Muscle of back (tissue), 11 donors: Measurements from ENCODE around the gene SUGCT. TPM values are rescaled to one million over a fixed set of nuclear protein-coding genes. Genes with fewer than 3 reads are reported as not detected.

Experiments
- DNase-seq, 3 donors: peaks; one replicate each; pipeline versions ENCODE4 v3.0.0 to v3.0.0-alpha.2; 2013
- polyA plus RNA-seq, 10 donors: library from polyadenylated mRNA; unstranded; fragments of 120-200 nt; gene quantifications; one replicate each; pipeline ENCODE4 v1.2.1, GENCODE V29; 2013; ENCODE audit not compliant: insufficient read length in 10 of 10

Gene SUGCT
- polyA plus RNA-seq, 10 donors: 2.1 to 3.8 (median 3.1) TPM

GRCh38 chr7:40324914-40325313 is 190.1 kb downstream of the SUGCT start:
- DNase-seq: no peak

GRCh38 chr7:40327113-40327512 is 192.3 kb downstream of the SUGCT start:
- DNase-seq: no peak

- DNase-seq: no peak
Observed at GRCh38 chr7:40327873-40328272, 193.1 kb downstream of the SUGCT start.

DNA sequence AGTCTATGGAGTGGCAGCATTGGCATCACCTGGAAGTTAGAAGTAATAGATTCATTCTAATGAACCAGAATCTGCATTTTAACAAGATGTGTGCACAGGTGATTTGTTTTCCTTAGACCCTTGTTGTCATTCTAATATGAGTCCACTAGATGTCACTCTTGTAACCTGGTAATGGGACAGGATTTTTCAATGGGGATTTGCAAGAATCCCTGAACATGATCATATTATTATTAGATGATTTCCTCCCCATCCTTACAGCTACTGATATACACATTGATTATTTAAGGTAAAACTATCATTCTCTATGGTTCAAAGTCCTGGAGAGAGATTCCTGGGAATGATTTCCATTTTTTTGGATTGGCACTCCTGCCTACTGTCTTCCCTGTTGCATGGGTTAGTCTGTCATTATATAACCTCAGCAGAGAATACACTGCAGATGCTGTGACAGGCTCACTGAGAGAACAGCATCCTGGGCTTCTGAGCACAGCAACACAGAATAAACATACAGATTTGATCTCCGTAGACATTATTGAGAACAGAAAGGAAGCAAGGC is 194.9 kb downstream of the SUGCT start:
- DNase-seq: peak; percentile 51 to 78 (median 61)

GRCh38 chr7:40330408-40330807 is 195.6 kb downstream of the SUGCT start:
- no peak for DNase-seq

- DNase-seq: no peak
Observed at GRCh38 chr7:40331915-40332314, 197.1 kb downstream of the SUGCT start.

GRCh38 chr7:40332516-40332915 is 197.7 kb downstream of the SUGCT start:
- DNase-seq: no peak

GRCh38 chr7:40341836-40342235 is 207.0 kb downstream of the SUGCT start:
- no peak for DNase-seq

DNA sequence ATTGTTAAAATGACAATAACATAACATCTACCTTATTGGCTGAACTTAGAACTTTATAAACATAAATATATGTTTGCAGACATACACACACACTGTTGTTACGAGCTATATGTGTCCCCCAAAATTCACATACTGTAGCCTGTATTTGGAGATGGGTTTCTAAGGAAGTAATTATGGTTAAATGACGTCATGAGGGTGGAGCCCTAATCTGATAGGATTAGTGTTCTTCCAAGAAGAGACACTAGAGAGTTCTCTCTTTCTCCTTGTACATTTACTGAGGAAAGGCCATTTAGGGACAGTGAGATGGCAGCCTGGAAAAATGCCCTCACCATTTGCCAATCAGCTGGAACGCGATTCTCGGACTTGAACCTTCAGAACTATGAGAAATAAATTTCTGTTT is 211.7 kb downstream of the SUGCT start:
- DNase-seq: no peak

GRCh38 chr7:40348126-40348728 is 213.4 kb downstream of the SUGCT start:
- DNase-seq: no peak

DNA sequence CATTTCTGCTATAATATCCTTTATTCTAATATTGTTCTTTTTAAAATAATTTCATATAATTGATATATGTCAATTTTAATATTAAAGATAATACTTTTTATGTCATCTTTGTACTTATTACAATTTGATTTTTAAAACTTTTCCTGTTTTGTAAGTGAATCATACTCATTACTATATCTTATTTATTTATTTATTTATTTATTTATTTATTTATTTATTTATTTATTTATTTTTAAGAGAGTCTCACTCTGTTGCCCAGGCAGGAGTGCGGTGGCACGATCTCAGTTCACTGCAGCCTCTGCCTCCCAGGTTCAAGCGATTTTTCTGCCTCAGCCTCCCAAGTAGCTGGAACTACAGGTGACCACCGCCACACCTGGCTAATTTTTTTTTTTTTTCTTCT is 215.3 kb downstream of the SUGCT start:
- no peak for DNase-seq

GRCh38 chr7:40354711-40355110 is 219.9 kb downstream of the SUGCT start:
- DNase-seq: no peak

DNA sequence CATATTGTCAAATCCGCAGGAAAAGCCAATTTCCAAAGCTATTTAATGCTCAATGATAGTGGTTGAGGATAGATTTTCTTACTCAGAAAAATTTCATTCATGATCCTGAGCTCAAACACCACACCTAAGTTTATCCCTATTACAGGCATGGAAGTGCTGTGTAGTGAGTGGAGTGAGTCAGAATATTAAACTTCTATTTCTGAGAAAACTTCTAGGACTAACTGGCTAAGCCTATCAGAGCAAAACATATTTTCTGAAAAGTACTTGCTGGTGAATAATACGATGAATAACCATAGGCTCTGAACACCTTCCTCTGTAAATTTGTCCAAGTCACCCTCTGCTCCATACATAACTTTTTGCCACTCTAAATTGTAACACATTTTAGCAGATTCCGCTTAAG is 221.5 kb downstream of the SUGCT start:
- no peak for DNase-seq

- DNase-seq: no peak
Observed at GRCh38 chr7:40356871-40357709, 222.3 kb downstream of the SUGCT start.

GRCh38 chr7:40369641-40370277 is 235.0 kb downstream of the SUGCT start:
- DNase-seq: no peak

DNA sequence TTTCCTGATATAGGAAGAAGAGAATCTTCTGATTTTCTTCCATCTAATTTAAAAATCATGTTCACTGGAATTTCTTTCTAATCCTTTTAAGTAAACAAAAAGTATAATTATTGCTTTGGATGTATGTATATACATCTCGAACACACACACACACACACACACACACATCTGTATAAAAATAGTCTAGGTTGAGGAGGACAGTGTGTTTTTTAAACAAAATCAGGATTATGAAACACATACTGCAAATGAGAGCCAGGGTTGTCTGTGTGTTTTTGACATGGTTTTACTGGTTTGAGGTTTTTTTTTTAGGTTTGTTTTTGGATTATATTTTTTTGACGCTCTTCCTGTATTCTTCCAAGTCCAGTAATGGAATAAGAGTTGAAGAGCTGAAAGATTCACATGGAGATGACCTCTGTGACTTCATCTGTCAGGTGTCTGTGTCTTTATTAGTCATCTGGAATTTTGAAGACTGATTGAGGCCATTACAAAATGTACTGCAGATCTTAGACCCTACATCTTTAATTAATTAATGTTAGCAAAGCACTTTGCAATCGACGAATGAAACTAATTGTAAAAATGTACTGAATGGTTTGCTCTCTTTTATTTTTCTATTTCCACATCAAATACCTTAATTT is 237.1 kb downstream of the SUGCT start:
- no peak for DNase-seq

GRCh38 chr7:40374575-40374974 is 239.8 kb downstream of the SUGCT start:
- DNase-seq: no peak

DNA sequence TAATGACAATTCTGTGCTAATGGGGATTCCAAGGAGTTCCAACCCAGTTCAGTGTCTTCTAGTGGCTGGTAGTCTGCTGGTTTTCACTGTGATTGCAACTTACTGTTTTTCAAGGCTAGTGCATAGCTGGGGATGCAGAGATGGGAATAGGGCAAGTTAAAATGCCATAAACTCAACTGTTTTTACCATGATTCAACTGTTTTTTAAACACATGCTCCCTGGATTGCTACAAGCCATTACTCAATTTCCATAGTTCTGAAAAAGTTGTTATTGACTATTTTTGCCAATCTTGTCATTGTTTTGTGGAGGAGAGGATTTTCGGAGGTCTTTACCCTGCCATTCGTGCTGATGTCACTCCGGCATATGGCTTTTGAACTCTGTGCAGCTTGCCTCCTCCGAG is 245.3 kb downstream of the SUGCT start:
- DNase-seq: no peak

DNA sequence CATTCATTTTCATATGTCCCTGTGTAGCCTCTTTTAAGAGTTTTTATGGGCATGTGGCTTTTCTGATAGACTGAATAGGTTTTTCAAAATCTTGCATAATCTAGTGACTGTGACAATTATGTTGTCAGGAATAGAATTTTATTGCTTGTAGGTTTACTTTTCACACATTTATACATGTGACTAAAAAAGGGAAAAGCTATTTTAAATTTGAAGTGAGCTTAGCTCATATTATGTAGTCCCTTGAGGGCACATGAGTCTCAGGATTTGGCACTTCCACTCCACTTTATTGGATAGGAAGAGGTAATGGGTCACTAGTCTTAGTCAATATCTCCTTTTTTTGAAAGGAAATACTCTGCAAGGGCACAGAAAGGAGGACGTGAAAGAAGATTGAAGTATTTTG is 247.3 kb downstream of the SUGCT start:
- DNase-seq: no peak

- no peak for DNase-seq
Observed at GRCh38 chr7:40393660-40394059, 258.9 kb downstream of the SUGCT start.

DNA sequence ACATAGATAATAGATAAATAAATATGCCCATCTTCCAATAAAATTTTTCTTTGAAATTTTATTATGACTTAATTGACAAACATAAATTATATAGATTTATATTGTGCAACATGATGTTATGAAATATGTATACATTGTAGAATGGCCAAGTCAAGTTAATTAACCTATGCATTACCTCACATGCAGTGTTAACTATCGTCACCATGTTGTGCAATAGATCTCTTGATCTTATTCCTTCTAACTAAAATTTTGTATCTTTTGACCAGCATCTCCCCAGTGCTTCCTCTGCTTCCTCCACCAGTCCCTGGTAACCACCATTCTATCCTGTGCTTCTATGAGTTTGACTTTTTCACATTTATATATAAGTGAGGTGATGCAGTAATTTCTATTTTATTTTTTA is 259.6 kb downstream of the SUGCT start:
- DNase-seq: no peak

- no peak for DNase-seq
Observed at GRCh38 chr7:40400525-40400924, 265.7 kb downstream of the SUGCT start.
